DND-41 (cell line): ENCODE measurements around the gene USP4.

Experiments used
- ATAC-seq: fragments of 200-7000 bp; cut with Tn5 transposase; 3 replicates; pipeline ENCODE4 v1.9.1; 2021; ENCODE audit warnings: low read depth; ENCODE audit not compliant: insufficient read depth
- DNase-seq: peaks from one replicate; pipeline ENCODE4 v3.0.0-alpha.2; 2020
- H2AFZ ChIP-seq: 2 replicates; pipeline ENCODE4 v1.6.0; 2012; ENCODE audit warnings: low read depth, low read length
- H3K27ac ChIP-seq: 2 replicates; pipeline ENCODE4 v1.5.1; 2012; ENCODE audit warnings: low read length, inconsistent platforms
- H3K27me3 ChIP-seq: fragments of 200-600 bp; sonication (generic); 2 replicates; pipeline ENCODE4 v1.6.0; 2012; ENCODE audit warnings: low read length, mild to moderate bottlenecking, inconsistent platforms; ENCODE audit not compliant: insufficient read depth, poor library complexity
- H3K36me3 ChIP-seq: 2 replicates; pipeline ENCODE4 v1.5.1; 2012; ENCODE audit warnings: low read length, inconsistent platforms; ENCODE audit not compliant: insufficient read depth
- H3K4me1 ChIP-seq: 2 replicates; pipeline ENCODE4 v1.5.1; 2012; ENCODE audit warnings: mild to moderate bottlenecking, low read length; ENCODE audit not compliant: insufficient read depth
- H3K4me2 ChIP-seq: 2 replicates; pipeline ENCODE4 v1.6.0; 2012; ENCODE audit warnings: mild to moderate bottlenecking, moderate library complexity, low read length, inconsistent platforms; ENCODE audit not compliant: insufficient read depth
- H3K4me3 ChIP-seq, 2 experiments: fragments of 200-600 bp in 1 of 2; shearing (Covaris generic) in 1 of 2; 2 replicates each; pipeline ENCODE4 v1.5.1; 2012 to 2016; ENCODE audit warnings: inconsistent platforms in 2 of 2, low read length in 2 of 2, mild to moderate bottlenecking in 2 of 2, low read depth in 1 of 2, moderate library complexity in 1 of 2
- H3K79me2 ChIP-seq: 2 replicates; pipeline ENCODE4 v1.6.0; 2012; ENCODE audit warnings: low read length, inconsistent platforms; ENCODE audit not compliant: insufficient read depth
- H3K9ac ChIP-seq: 2 replicates; pipeline ENCODE4 v1.6.0; 2012; ENCODE audit warnings: low read depth, mild to moderate bottlenecking, inconsistent platforms, low read length, moderate library complexity
- H3K9me3 ChIP-seq: 2 replicates; pipeline ENCODE4 v1.5.1; 2012; ENCODE audit warnings: low read length, moderate library complexity, mild to moderate bottlenecking, inconsistent platforms; ENCODE audit not compliant: insufficient read depth, severe bottlenecking
- H4K20me1 ChIP-seq: 2 replicates; pipeline ENCODE4 v1.6.0; 2012; ENCODE audit warnings: low read length; ENCODE audit not compliant: insufficient read depth
- CTCF ChIP-seq: IDR thresholded peaks from 2 replicates; pipeline ENCODE4 v1.5.1; 2012; ENCODE audit warnings: borderline replicate concordance, low read length, moderate library complexity, mild to moderate bottlenecking; ENCODE audit not compliant: poor library complexity, severe bottlenecking; ENCODE audit errors: extremely low read depth
- EZH2 ChIP-seq: IDR thresholded peaks from 3 replicates; pipeline ENCODE4 v1.6.1; 2012; ENCODE audit warnings: borderline replicate concordance, low read depth, mild to moderate bottlenecking, moderate library complexity, low read length, inconsistent platforms; ENCODE audit not compliant: severe bottlenecking

The USP4 gene

GRCh38 chr3:49257187-49257586 is 82.7 kb downstream of the USP4 start:
- no peak for ATAC-seq

GRCh38 chr3:49255718-49256511 is 83.9 kb downstream of the USP4 start:
- ATAC-seq, result no peak
- H3K36me3 ChIP-seq, result no peaks in the 10 kb centered on the region
- no peak overlapping the region for H3K9ac ChIP-seq
- H2AFZ ChIP-seq, result no peak overlapping the region
- no peak for DNase-seq
- no peak overlapping the region for H3K4me3 ChIP-seq
- no peaks in the 10 kb centered on the region for H3K27me3 ChIP-seq
- no peaks in the 10 kb centered on the region for H4K20me1 ChIP-seq
- no peaks in the 10 kb centered on the region for H3K4me1 ChIP-seq
- H3K9me3 ChIP-seq, result no peaks in the 10 kb centered on the region
- H3K79me2 ChIP-seq, result no peaks in the 10 kb centered on the region
- TF ChIP-seq CTCF, result no peak
- TF ChIP-seq EZH2, result no peak
- H3K4me2 ChIP-seq, result no peak overlapping the region
- no peak overlapping the region for H3K27ac ChIP-seq

More at GRCh38 chr3:49257187-49257586, 82.7 kb downstream of the USP4 start:
- no peak overlapping the region for H3K9ac ChIP-seq
- H3K4me1 ChIP-seq, result no peaks in the 10 kb centered on the region
- no peak overlapping the region for H3K27ac ChIP-seq
- no peaks in the 10 kb centered on the region for H3K36me3 ChIP-seq
- H2AFZ ChIP-seq, result no peak overlapping the region
- no peaks in the 10 kb centered on the region for H4K20me1 ChIP-seq
- no peak for DNase-seq
- no peaks in the 10 kb centered on the region for H3K79me2 ChIP-seq
- H3K4me2 ChIP-seq, result no peak overlapping the region
- no peaks in the 10 kb centered on the region for H3K9me3 ChIP-seq
- no peak overlapping the region for H3K4me3 ChIP-seq
- TF ChIP-seq CTCF (no peak), EZH2 (no peak)
- no peaks in the 10 kb centered on the region for H3K27me3 ChIP-seq

GRCh38 chr3:49255112-49255511 is 84.7 kb downstream of the USP4 start:
- no peak overlapping the region for H3K4me2 ChIP-seq
- ATAC-seq, result peak; percentile 94
- no peaks in the 10 kb centered on the region for H4K20me1 ChIP-seq
- no peak overlapping the region for H2AFZ ChIP-seq
- H3K4me1 ChIP-seq, result no peaks in the 10 kb centered on the region
- TF ChIP-seq EZH2, result no peak
- no peak for TF ChIP-seq CTCF
- H3K27me3 ChIP-seq, result no peaks in the 10 kb centered on the region
- DNase-seq, result peak; percentile 53
- H3K9me3 ChIP-seq, result no peaks in the 10 kb centered on the region
- no peak overlapping the region for H3K9ac ChIP-seq
- no peak overlapping the region for H3K27ac ChIP-seq
- H3K79me2 ChIP-seq, result no peaks in the 10 kb centered on the region
- no peak overlapping the region for H3K4me3 ChIP-seq
- H3K36me3 ChIP-seq, result no peaks in the 10 kb centered on the region

GRCh38 chr3:49253512-49253911 is 86.3 kb downstream of the USP4 start:
- H3K4me3 ChIP-seq, result no peak overlapping the region
- no peaks in the 10 kb centered on the region for H3K9me3 ChIP-seq
- no peak for ATAC-seq

More at GRCh38 chr3:49253512-49253911, 86.3 kb downstream of the USP4 start:
- TF ChIP-seq CTCF (no peak), EZH2 (no peak)
- no peak overlapping the region for H3K4me2 ChIP-seq
- no peaks in the 10 kb centered on the region for H3K79me2 ChIP-seq
- DNase-seq, result no peak
- H3K4me1 ChIP-seq, result no peaks in the 10 kb centered on the region
- H3K27ac ChIP-seq, result no peak overlapping the region
- no peaks in the 10 kb centered on the region for H3K27me3 ChIP-seq
- no peak overlapping the region for H3K9ac ChIP-seq
- H3K36me3 ChIP-seq, result no peaks in the 10 kb centered on the region
- H4K20me1 ChIP-seq, result no peaks in the 10 kb centered on the region
- H2AFZ ChIP-seq, result no peak overlapping the region
